ENCODE results near the gene MTMR3. TPM values are rescaled to one million over a fixed set of nuclear protein-coding genes. Genes with fewer than 3 reads are reported as not detected.
A peak's percentile ranks its signal among the peaks of the same experiment; 100 is the strongest.

Gene MTMR3
- total and polyA plus RNA-seq, 2 experiments from 2014 or later: 12.6 to 22.2 TPM

GRCh38 chr22:29914991-29915533 lies 32.1 kb downstream of the MTMR3 start:
- in situ Hi-C loops (cut with MboI): no loop called here
- peaks cover 61% of the 10 kb centered on the region for H3K4me1 ChIP-seq (ENCODE audit: insufficient read depth)
- no peak for DNase-seq
- TF ChIP-seq EZH2 (IDR thresholded peaks at IDR 0.05; ENCODE audit: insufficient read depth, poor library complexity, severe bottlenecking) (no peak), EZH2phosphoT487 (IDR thresholded peaks at IDR 0.05; ENCODE audit: insufficient read depth, low read depth) (no peak)
- peak overlapping the region; percentile 50 for H3K4me2 ChIP-seq (ENCODE audit: unreplicated experiment)
- H3K79me2 ChIP-seq (ENCODE audit: insufficient read depth): peaks cover 83% of the 10 kb centered on the region
- no peak overlapping the region for H2AFZ ChIP-seq
- H3F3A ChIP-seq (ENCODE audit: insufficient read depth): peaks cover 50% of the 10 kb centered on the region
- H4K20me1 ChIP-seq (ENCODE audit: insufficient read depth): peaks cover 19% of the 10 kb centered on the region; the same call in 1 of the 2 replicates
- no peaks in the 10 kb centered on the region for H3K27me3 ChIP-seq (replicated peaks; ENCODE audit: insufficient read depth)
- H3K4me3 ChIP-seq: no peak overlapping the region
- no peaks in the 10 kb centered on the region for H3K9me3 ChIP-seq (ENCODE audit: low read depth)
- H3K36me3 ChIP-seq (ENCODE audit: low read depth): no peaks in the 10 kb centered on the region
- H3K9ac ChIP-seq: peak overlapping the region; percentile 25
- H3K9me2 ChIP-seq (ENCODE audit: insufficient read depth): no peaks in the 10 kb centered on the region
- H3K27ac ChIP-seq: peak overlapping the region; percentile 66
- WGBS, 2 experiments (ENCODE audit: low coverage in 1 of 2, low lambda C conversion rate in 2 of 2, missing lambda C conversion rate in 2 of 2): 96 to 97% methylated on average over 4 of the region's 4 CpGs

- H3K36me3 ChIP-seq (ENCODE audit: low read depth): no peaks in the 10 kb centered on the region
- H3K9ac ChIP-seq: no peak overlapping the region
- TF ChIP-seq EZH2 (IDR thresholded peaks at IDR 0.05; ENCODE audit: insufficient read depth, poor library complexity, severe bottlenecking): no peak
- TF ChIP-seq EZH2phosphoT487 (IDR thresholded peaks at IDR 0.05; ENCODE audit: insufficient read depth, low read depth): no peak
- no peaks in the 10 kb centered on the region for H3K9me3 ChIP-seq (ENCODE audit: low read depth)
- H3K4me3 ChIP-seq: no peak overlapping the region
- H3F3A ChIP-seq (ENCODE audit: insufficient read depth): peaks cover 50% of the 10 kb centered on the region
- H3K4me1 ChIP-seq (ENCODE audit: insufficient read depth): peaks cover 66% of the 10 kb centered on the region
- H2AFZ ChIP-seq: no peak overlapping the region
- no peaks in the 10 kb centered on the region for H3K27me3 ChIP-seq (replicated peaks; ENCODE audit: insufficient read depth)
- no peak overlapping the region for H3K27ac ChIP-seq
- no peaks in the 10 kb centered on the region for H3K9me2 ChIP-seq (ENCODE audit: insufficient read depth)
- H4K20me1 ChIP-seq (ENCODE audit: insufficient read depth): peaks cover 19% of the 10 kb centered on the region; the same call in 1 of the 2 replicates
- in situ Hi-C loops (cut with MboI): no loop called here
- H3K4me2 ChIP-seq (ENCODE audit: unreplicated experiment): no peak overlapping the region
- WGBS, 2 experiments (ENCODE audit: low coverage in 1 of 2, low lambda C conversion rate in 2 of 2, missing lambda C conversion rate in 2 of 2): 77 to 81% methylated on average over 5 of the region's 5 CpGs
- H3K79me2 ChIP-seq (ENCODE audit: insufficient read depth): peaks cover 83% of the 10 kb centered on the region
- no peak for DNase-seq
These were observed 33.1 kb downstream of the MTMR3 start for GRCh38 chr22:29916007-29916544.

GRCh38 chr22:29917052-29917902 lies 34.3 kb downstream of the MTMR3 start:
- Histone ChIP-seq H3K9me3 (ENCODE audit: low read depth) (no peaks in the 10 kb centered on the region), H2AFZ (no peak overlapping the region), H3K36me3 (ENCODE audit: low read depth) (no peaks in the 10 kb centered on the region), H3K4me2 (ENCODE audit: unreplicated experiment) (peak overlapping the region; percentile 12), H3K4me3 (no peak overlapping the region), H3K4me1 (ENCODE audit: insufficient read depth) (peaks cover 62% of the 10 kb centered on the region), H3F3A (ENCODE audit: insufficient read depth) (peaks cover 42% of the 10 kb centered on the region), H3K9me2 (ENCODE audit: insufficient read depth) (no peaks in the 10 kb centered on the region), H3K27ac (no peak overlapping the region), H3K9ac (no peak overlapping the region), H4K20me1 (ENCODE audit: insufficient read depth) (peaks cover 17% of the 10 kb centered on the region; the same call in 1 of the 2 replicates), H3K27me3 (replicated peaks; ENCODE audit: insufficient read depth) (no peaks in the 10 kb centered on the region), H3K79me2 (ENCODE audit: insufficient read depth) (peaks cover 83% of the 10 kb centered on the region)
- DNase-seq: peak; percentile 56
- 23 to 31% methylated on average over 4 of the region's 4 CpGs for WGBS, 2 experiments (ENCODE audit: low coverage in 1 of 2, low lambda C conversion rate in 2 of 2, missing lambda C conversion rate in 2 of 2)
- TF ChIP-seq EZH2phosphoT487 (IDR thresholded peaks at IDR 0.05; ENCODE audit: insufficient read depth, low read depth): no peak
- TF ChIP-seq EZH2 (IDR thresholded peaks at IDR 0.05; ENCODE audit: insufficient read depth, poor library complexity, severe bottlenecking): no peak
- in situ Hi-C loops (cut with MboI): no loop called here

GRCh38 chr22:29925402-29925801 lies 42.4 kb downstream of the MTMR3 start:
- DNase-seq: no peak
- Histone ChIP-seq H2AFZ (no peak overlapping the region), H3K9me3 (ENCODE audit: low read depth) (no peaks in the 10 kb centered on the region), H3K79me2 (ENCODE audit: insufficient read depth) (peaks cover 100% of the 10 kb centered on the region), H3K4me1 (ENCODE audit: insufficient read depth) (0 out of 2 replicates have a peak, but pooled peaks cover 3% of the 10 kb centered on the region), H3F3A (ENCODE audit: insufficient read depth) (no peaks in the 10 kb centered on the region), H3K9ac (no peak overlapping the region), H4K20me1 (ENCODE audit: insufficient read depth) (peaks cover 34% of the 10 kb centered on the region; the same call in 1 of the 2 replicates), H3K4me3 (no peak overlapping the region), H3K9me2 (ENCODE audit: insufficient read depth) (no peaks in the 10 kb centered on the region), H3K4me2 (ENCODE audit: unreplicated experiment) (no peak overlapping the region), H3K27me3 (replicated peaks; ENCODE audit: insufficient read depth) (no peaks in the 10 kb centered on the region), H3K36me3 (ENCODE audit: low read depth) (no peaks in the 10 kb centered on the region), H3K27ac (no peak overlapping the region)
- in situ Hi-C loops (cut with MboI): no loop called here
- TF ChIP-seq EZH2 (IDR thresholded peaks at IDR 0.05; ENCODE audit: insufficient read depth, poor library complexity, severe bottlenecking) (no peak), EZH2phosphoT487 (IDR thresholded peaks at IDR 0.05; ENCODE audit: insufficient read depth, low read depth) (no peak)
- WGBS, 2 experiments (ENCODE audit: low coverage in 1 of 2, low lambda C conversion rate in 2 of 2, missing lambda C conversion rate in 2 of 2): 96 to 98% methylated on average over 3 of the region's 3 CpGs

All from GM23248 (cell line).